Vagina (tissue), 2 donors: Measurements from ENCODE around the gene TEFM.

Experiments
- CTCF ChIP-seq, 3 experiments: fragments of 450-650 bp in 2 of 3; fragments of 200-600 bp in 1 of 3; sonication (generic) in 1 of 3; IDR thresholded peaks; one replicate each; pipeline ENCODE4 v1.5.1; 2017 to 2019; ENCODE audit warnings: antibody characterized with exemption in 3 of 3, mild to moderate bottlenecking in 2 of 3, moderate library complexity in 2 of 3
- POLR2A ChIP-seq, 2 donors: fragments of 450-650 bp; IDR thresholded peaks; one replicate each; pipeline ENCODE4 v1.6.1; 2017; ENCODE audit warnings: antibody characterized with exemption in 2 of 2, mild to moderate bottlenecking in 2 of 2, moderate library complexity in 2 of 2
- POLR2AphosphoS5 ChIP-seq, 2 donors: sonication (generic); formaldehyde crosslinking; IDR thresholded peaks; one replicate each; pipeline ENCODE4 v1.9.0; 2017; ENCODE audit warnings: antibody characterized with exemption in 2 of 2, mild to moderate bottlenecking in 2 of 2, low read depth in 1 of 2; ENCODE audit not compliant: insufficient read depth in 1 of 2

- TF ChIP-seq CTCF (IDR thresholded peaks at IDR 0.05) (no peak), POLR2AphosphoS5 (IDR thresholded peaks at IDR 0.05; ENCODE audit: insufficient read depth in 1 of 2, low read depth in 1 of 2) (no peak), POLR2A (IDR thresholded peaks at IDR 0.05) (no peak)
Measured at GRCh38 chr17:30917050-30917449, 11.0 kb upstream of the TEFM start.
